AML-193 (cell line): ENCODE data around the gene GRIK4.

ENCODE experiments used
- DNase-seq, 2 experiments: peaks; one replicate each; lab custom pipeline; 2025; lab: John Stamatoyannopoulos, UW

The GRIK4 gene

GRCh38 chr11:120918257-120918656 lies 406.7 kb downstream of the GRIK4 start:
- DNase-seq = no peak

GRCh38 chr11:120919045-120919444 lies 407.5 kb downstream of the GRIK4 start:
- DNase-seq = no peak

GRCh38 chr11:120919566-120919965 lies 408.0 kb downstream of the GRIK4 start:
- DNase-seq = no peak

GRCh38 chr11:120923866-120924508 lies 412.4 kb downstream of the GRIK4 start:
- DNase-seq = no peak

- no peak for DNase-seq
Observed at GRCh38 chr11:120925944-120926343, 414.4 kb downstream of the GRIK4 start.

- DNase-seq = no peak
Observed at GRCh38 chr11:120928627-120929026, 417.1 kb downstream of the GRIK4 start.

- no peak for DNase-seq
Observed at GRCh38 chr11:120929090-120929489, 417.5 kb downstream of the GRIK4 start.

- peak; percentile 29 to 58 for DNase-seq
Observed at GRCh38 chr11:120929664-120930154, 418.2 kb downstream of the GRIK4 start.

- peak in 1 of 2 experiments; percentile 9 for DNase-seq
Observed at GRCh38 chr11:120931057-120931779, 419.7 kb downstream of the GRIK4 start.

- DNase-seq = no peak
Observed at GRCh38 chr11:120932305-120932915, 420.9 kb downstream of the GRIK4 start.

GRCh38 chr11:120936356-120936755 lies 424.8 kb downstream of the GRIK4 start:
- no peak for DNase-seq

GRCh38 chr11:120937501-120937900 lies 426.0 kb downstream of the GRIK4 start:
- DNase-seq = no peak

GRCh38 chr11:120938260-120938659 lies 426.7 kb downstream of the GRIK4 start:
- DNase-seq = no peak

- DNase-seq = no peak
Observed at GRCh38 chr11:120940160-120940848, 428.8 kb downstream of the GRIK4 start.

GRCh38 chr11:120941000-120941399 lies 429.5 kb downstream of the GRIK4 start:
- no peak for DNase-seq

GRCh38 chr11:120942701-120943100 lies 431.2 kb downstream of the GRIK4 start:
- DNase-seq = no peak

GRCh38 chr11:120945042-120945441 lies 433.5 kb downstream of the GRIK4 start:
- peak in 1 of 2 experiments; percentile 2 for DNase-seq

- DNase-seq = no peak
Observed at GRCh38 chr11:120950880-120951279, 439.3 kb downstream of the GRIK4 start.

- peak; percentile 47 to 62 for DNase-seq
Observed at GRCh38 chr11:120952461-120953434, 441.2 kb downstream of the GRIK4 start.

GRCh38 chr11:120954381-120954780 lies 442.8 kb downstream of the GRIK4 start:
- DNase-seq = no peak
